Measurements from ENCODE around the gene RIPOR3. TPM values are rescaled to one million over a fixed set of nuclear protein-coding genes. Genes with fewer than 3 reads are reported as not detected.

Gene RIPOR3
- total RNA-seq, 1 donor from 2014 or later: 0.31 TPM

DNA sequence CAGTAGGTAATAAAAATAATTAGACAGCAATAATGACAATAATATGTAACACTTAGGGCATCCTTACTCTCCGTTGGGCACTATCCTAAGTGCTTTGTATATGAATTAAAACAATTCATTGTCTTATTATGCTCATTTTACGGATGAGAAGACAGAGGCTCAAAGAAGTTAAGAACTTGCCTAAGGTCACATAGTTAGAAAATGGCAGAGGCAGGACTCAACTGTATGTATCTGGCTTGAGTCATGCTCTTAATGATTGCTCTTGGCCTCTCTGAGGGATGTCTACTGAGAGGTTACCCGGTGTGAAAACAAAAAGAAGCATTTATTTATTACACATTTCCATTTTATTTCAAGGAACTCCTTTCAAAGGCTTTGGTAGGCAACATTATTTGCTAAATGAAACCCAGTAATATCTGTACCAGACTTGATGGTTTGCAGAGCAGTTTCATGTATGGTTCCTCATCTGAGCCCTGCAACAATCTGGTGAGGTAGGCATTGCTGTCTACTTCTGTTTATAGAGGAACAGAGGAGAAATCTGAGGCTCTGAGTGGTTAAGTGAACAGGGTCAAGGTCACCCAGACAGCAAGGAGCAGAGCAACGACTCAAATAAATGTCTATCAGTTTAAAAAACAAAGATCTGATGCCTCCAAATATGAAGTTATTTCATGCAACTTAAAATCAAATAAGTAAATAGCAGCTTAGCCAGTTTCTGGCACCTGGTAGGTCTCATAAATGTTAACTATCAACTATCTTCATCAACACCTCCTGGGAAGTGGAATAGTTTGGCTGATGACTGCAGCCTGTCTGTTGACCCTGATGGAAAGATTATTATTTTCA, 35.8 kb upstream of the RIPOR3 start:
- no peak overlapping the region for H3K4me3 Mint-ChIP-seq (ENCODE audit: low read depth)
- TF ChIP-seq, protein P1, sequence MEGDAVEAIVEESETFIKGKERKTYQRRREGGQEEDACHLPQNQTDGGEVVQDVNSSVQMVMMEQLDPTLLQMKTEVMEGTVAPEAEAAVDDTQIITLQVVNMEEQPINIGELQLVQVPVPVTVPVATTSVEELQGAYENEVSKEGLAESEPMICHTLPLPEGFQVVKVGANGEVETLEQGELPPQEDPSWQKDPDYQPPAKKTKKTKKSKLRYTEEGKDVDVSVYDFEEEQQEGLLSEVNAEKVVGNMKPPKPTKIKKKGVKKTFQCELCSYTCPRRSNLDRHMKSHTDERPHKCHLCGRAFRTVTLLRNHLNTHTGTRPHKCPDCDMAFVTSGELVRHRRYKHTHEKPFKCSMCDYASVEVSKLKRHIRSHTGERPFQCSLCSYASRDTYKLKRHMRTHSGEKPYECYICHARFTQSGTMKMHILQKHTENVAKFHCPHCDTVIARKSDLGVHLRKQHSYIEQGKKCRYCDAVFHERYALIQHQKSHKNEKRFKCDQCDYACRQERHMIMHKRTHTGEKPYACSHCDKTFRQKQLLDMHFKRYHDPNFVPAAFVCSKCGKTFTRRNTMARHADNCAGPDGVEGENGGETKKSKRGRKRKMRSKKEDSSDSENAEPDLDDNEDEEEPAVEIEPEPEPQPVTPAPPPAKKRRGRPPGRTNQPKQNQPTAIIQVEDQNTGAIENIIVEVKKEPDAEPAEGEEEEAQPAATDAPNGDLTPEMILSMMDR (IDR thresholded peaks at IDR 0.05; ENCODE audit: unreplicated experiment): no peak
- no peak for DNase-seq (ENCODE audit: low spot score, unreplicated experiment)
- no peaks in the 10 kb centered on the region for H3K27me3 Mint-ChIP-seq
- no peak overlapping the region for H3K27ac Mint-ChIP-seq
- H3K4me1 Mint-ChIP-seq (ENCODE audit: low read depth): peaks cover 10% of the 10 kb centered on the region
- H3K36me3 Mint-ChIP-seq (ENCODE audit: insufficient read depth): no peaks in the 10 kb centered on the region
- no peaks in the 10 kb centered on the region for H3K9me3 Mint-ChIP-seq (ENCODE audit: low read depth)

GRCh38 chr20:50725724-50726005, 34.3 kb upstream of the RIPOR3 start:
- Mint-ChIP-seq H3K9me3 (ENCODE audit: low read depth) (no peaks in the 10 kb centered on the region), H3K4me3 (ENCODE audit: low read depth) (no peak overlapping the region), H3K27me3 (no peaks in the 10 kb centered on the region), H3K27ac (no peak overlapping the region), H3K4me1 (ENCODE audit: low read depth) (peaks cover 10% of the 10 kb centered on the region), H3K36me3 (ENCODE audit: insufficient read depth) (no peaks in the 10 kb centered on the region)
- no peak for DNase-seq (ENCODE audit: low spot score, unreplicated experiment)
- TF ChIP-seq, protein P1 (IDR thresholded peaks at IDR 0.05; ENCODE audit: unreplicated experiment): no peak

- no peak for DNase-seq (ENCODE audit: low spot score, unreplicated experiment)
- Mint-ChIP-seq H3K27me3 (no peaks in the 10 kb centered on the region), H3K9me3 (ENCODE audit: low read depth) (no peaks in the 10 kb centered on the region)
Observed at GRCh38 chr20:50724851-50725723, 33.7 kb upstream of the RIPOR3 start.

GRCh38 chr20:50724112-50724725, 32.9 kb upstream of the RIPOR3 start:
- no peaks in the 10 kb centered on the region for H3K9me3 Mint-ChIP-seq (ENCODE audit: low read depth)

More at GRCh38 chr20:50724851-50725723, 33.7 kb upstream of the RIPOR3 start:
- TF ChIP-seq, protein P1 (IDR thresholded peaks at IDR 0.05; ENCODE audit: unreplicated experiment): no peak
- no peak overlapping the region for H3K4me3 Mint-ChIP-seq (ENCODE audit: low read depth)
- H3K4me1 Mint-ChIP-seq (ENCODE audit: low read depth): peaks cover 6% of the 10 kb centered on the region
- no peak overlapping the region for H3K27ac Mint-ChIP-seq
- H3K36me3 Mint-ChIP-seq (ENCODE audit: insufficient read depth): no peaks in the 10 kb centered on the region

More at GRCh38 chr20:50724112-50724725, 32.9 kb upstream of the RIPOR3 start:
- TF ChIP-seq, protein P1 (IDR thresholded peaks at IDR 0.05; ENCODE audit: unreplicated experiment): no peak
- no peak for DNase-seq (ENCODE audit: low spot score, unreplicated experiment)
- Mint-ChIP-seq H3K27ac (no peak overlapping the region), H3K4me1 (ENCODE audit: low read depth) (peaks cover 6% of the 10 kb centered on the region), H3K36me3 (ENCODE audit: insufficient read depth) (no peaks in the 10 kb centered on the region), H3K4me3 (ENCODE audit: low read depth) (no peak overlapping the region), H3K27me3 (no peaks in the 10 kb centered on the region)

Measured in progenitor cell of endocrine pancreas (in vitro differentiated cells).